ENCODE results near the gene ZNF835. TPM values are rescaled to one million over a fixed set of nuclear protein-coding genes. Genes with fewer than 3 reads are reported as not detected.
A peak's percentile ranks its signal among the peaks of the same experiment; 100 is the strongest.

ZNF835 gene
- total RNA-seq, 1 donor from 2014 or later: under 0.01 TPM

DNA sequence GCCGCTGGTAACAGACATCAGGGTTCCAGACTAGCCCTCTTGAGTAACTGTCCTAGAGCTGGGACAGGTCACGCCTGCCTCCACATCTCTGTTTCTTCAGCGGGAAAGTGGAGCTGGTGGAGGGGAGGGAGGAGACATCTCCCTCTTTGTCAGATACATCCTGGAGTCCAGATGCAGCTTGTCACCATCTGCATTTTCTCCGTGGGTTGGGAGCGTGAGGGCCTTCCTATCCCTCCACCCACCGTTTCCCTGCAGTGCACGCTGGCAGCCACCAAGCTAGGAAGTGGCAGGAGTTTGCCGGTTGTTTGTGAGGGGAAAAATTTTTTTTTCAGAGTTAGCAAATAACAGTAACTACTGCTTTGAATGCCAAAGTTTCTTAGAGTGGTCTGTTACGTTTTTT is 48.6 kb downstream of the ZNF835 start:
- FAIRE-seq (no peak), DNase-seq (ENCODE audit: low read depth) (no peak)
- TF ChIP-seq, protein P1, sequence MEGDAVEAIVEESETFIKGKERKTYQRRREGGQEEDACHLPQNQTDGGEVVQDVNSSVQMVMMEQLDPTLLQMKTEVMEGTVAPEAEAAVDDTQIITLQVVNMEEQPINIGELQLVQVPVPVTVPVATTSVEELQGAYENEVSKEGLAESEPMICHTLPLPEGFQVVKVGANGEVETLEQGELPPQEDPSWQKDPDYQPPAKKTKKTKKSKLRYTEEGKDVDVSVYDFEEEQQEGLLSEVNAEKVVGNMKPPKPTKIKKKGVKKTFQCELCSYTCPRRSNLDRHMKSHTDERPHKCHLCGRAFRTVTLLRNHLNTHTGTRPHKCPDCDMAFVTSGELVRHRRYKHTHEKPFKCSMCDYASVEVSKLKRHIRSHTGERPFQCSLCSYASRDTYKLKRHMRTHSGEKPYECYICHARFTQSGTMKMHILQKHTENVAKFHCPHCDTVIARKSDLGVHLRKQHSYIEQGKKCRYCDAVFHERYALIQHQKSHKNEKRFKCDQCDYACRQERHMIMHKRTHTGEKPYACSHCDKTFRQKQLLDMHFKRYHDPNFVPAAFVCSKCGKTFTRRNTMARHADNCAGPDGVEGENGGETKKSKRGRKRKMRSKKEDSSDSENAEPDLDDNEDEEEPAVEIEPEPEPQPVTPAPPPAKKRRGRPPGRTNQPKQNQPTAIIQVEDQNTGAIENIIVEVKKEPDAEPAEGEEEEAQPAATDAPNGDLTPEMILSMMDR (IDR thresholded peaks at IDR 0.05; ENCODE audit: insufficient read depth, low read length, severe bottlenecking): no peak
- Histone ChIP-seq H3K36me3 (ENCODE audit: control insufficient read depth, insufficient read depth, low read length) (peaks cover 3% of the 10 kb centered on the region), H3K4me3 (ENCODE audit: low read depth, low read length) (no peak overlapping the region), H3K27me3 (ENCODE audit: control insufficient read depth, insufficient read depth, low read length) (no peaks in the 10 kb centered on the region)

DNA sequence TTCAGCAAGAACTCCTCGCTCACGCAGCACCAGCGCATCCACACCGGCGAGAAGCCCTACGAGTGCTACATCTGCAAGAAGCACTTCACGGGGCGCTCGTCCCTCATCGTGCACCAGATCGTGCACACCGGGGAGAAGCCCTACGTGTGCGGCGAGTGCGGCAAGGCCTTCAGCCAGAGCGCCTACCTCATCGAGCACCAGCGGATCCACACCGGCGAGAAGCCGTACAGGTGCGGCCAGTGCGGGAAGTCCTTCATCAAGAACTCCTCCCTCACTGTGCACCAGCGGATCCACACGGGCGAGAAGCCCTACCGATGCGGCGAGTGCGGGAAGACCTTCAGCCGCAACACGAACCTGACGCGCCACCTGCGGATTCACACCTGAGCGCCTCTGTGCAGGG is 49.2 kb downstream of the ZNF835 start:
- DNase-seq (ENCODE audit: low read depth) (no peak), FAIRE-seq (peak; percentile 82)
- Histone ChIP-seq H3K4me3 (ENCODE audit: low read depth, low read length) (no peak overlapping the region), H3K27me3 (ENCODE audit: control insufficient read depth, insufficient read depth, low read length) (no peaks in the 10 kb centered on the region), H3K36me3 (ENCODE audit: control insufficient read depth, insufficient read depth, low read length) (peaks cover 3% of the 10 kb centered on the region)
- TF ChIP-seq, protein P1 (IDR thresholded peaks at IDR 0.05; ENCODE audit: insufficient read depth, low read length, severe bottlenecking): no peak

DNA sequence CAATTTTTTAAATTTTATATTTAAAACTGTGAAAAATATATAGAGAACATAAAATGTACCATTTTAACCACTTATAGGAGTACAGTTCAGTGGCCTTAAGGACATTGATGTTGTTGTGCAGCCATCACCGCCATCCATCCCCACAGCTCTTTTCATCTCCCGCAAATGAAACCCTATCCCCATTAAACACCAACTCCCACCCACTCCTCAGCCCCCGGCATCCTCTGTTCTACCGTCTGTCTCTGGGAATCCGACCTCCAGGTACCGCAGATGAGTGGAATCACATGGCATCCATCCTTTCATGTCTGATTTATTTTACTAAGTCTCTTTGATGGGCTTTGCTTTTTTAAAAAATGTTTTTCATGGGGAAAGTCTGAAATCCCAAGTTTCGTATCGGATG is 52.4 kb downstream of the ZNF835 start:
- TF ChIP-seq, protein P1 (IDR thresholded peaks at IDR 0.05; ENCODE audit: insufficient read depth, low read length, severe bottlenecking): no peak
- DNase-seq (ENCODE audit: low read depth) (no peak), FAIRE-seq (no peak)
- Histone ChIP-seq H3K27me3 (ENCODE audit: control insufficient read depth, insufficient read depth, low read length) (no peaks in the 10 kb centered on the region), H3K36me3 (ENCODE audit: control insufficient read depth, insufficient read depth, low read length) (peaks cover 3% of the 10 kb centered on the region), H3K4me3 (ENCODE audit: low read depth, low read length) (no peak overlapping the region)

DNA sequence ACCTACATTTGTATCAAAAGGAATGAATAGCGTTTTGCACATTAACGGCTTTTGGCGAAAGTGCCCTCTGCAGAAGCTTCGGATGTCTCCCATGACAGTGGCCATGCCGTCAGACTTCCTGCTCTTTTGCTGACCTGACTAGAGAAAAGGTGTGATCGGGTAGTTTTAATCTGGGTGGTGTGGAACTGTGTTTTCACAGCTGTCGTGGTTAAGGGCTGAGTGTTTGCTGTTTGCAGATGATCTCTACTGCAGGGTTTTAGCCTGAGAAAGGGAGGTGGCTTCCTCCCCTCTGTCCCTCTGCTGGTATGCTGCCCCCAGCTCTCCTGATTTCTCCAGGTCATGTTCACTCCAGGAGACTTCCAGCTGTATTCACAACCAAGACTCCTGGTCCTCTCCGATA is 54.0 kb downstream of the ZNF835 start:
- FAIRE-seq: peak; percentile 83

DNA sequence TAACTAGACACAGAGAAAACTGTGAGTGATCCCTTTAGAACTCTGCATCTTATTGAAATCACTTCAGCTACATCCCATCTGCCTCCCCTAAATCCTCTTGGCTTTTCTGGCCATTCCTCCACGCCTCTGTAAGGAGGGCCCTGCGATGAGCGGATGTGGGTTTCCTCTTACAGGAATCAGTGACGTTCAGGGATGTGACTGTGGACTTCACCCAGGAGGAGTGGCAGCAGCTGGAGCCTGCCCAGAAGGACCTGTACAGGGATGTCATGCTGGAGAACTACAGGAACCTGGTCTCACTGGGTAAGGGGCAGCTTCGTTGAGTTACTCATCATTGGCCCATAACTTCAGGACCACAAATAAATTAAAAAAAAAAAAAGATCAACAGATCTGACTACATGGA is 57.9 kb downstream of the ZNF835 start:
- Histone ChIP-seq H3K27me3 (ENCODE audit: control insufficient read depth, insufficient read depth, low read length) (no peaks in the 10 kb centered on the region), H3K36me3 (ENCODE audit: control insufficient read depth, insufficient read depth, low read length) (peaks cover 3% of the 10 kb centered on the region), H3K4me3 (ENCODE audit: low read depth, low read length) (no peak overlapping the region)
- TF ChIP-seq, protein P1 (IDR thresholded peaks at IDR 0.05; ENCODE audit: insufficient read depth, low read length, severe bottlenecking): no peak
- DNase-seq (ENCODE audit: low read depth) (no peak), FAIRE-seq (no peak)

More for the DNA sequence above, 54.0 kb downstream of the ZNF835 start:
- TF ChIP-seq, protein P1 (IDR thresholded peaks at IDR 0.05; ENCODE audit: insufficient read depth, low read length, severe bottlenecking): no peak
- no peak for DNase-seq (ENCODE audit: low read depth)
- peaks cover 3% of the 10 kb centered on the region for H3K36me3 ChIP-seq (ENCODE audit: control insufficient read depth, insufficient read depth, low read length)
- H3K27me3 ChIP-seq (ENCODE audit: control insufficient read depth, insufficient read depth, low read length): no peaks in the 10 kb centered on the region
- H3K4me3 ChIP-seq (ENCODE audit: low read depth, low read length): no peak overlapping the region

DNA sequence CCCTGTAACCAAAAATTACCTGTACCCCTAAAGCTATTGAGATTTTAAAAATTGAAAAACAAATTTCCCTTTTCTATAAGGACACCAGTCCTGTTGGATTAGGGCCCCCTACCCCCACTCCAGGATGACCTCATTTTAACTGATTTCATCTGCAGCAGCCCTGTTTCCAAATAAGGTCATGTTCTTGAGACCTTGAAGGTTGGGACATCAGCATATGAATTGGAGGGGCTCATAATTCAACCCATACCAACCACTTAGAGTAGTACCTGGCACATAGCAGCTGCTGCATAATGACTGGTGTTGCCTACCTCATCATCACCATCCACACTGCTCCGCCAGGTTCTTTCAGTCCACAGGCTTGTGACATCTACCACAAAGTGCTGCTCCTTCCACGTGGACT is 58.8 kb downstream of the ZNF835 start:
- DNase-seq (ENCODE audit: low read depth) (no peak), FAIRE-seq (no peak)
- Histone ChIP-seq H3K4me3 (ENCODE audit: low read depth, low read length) (no peak overlapping the region), H3K27me3 (ENCODE audit: control insufficient read depth, insufficient read depth, low read length) (no peaks in the 10 kb centered on the region), H3K36me3 (ENCODE audit: control insufficient read depth, insufficient read depth, low read length) (peaks cover 3% of the 10 kb centered on the region)
- TF ChIP-seq, protein P1 (IDR thresholded peaks at IDR 0.05; ENCODE audit: insufficient read depth, low read length, severe bottlenecking): no peak
